K562 (cell line): ENCODE data around the gene LMAN1. TPM values are rescaled to one million over a fixed set of nuclear protein-coding genes. Genes with fewer than 3 reads are reported as not detected.

ENCODE experiments used
- ATAC-seq: fragments of 200-7000 bp; cut with Tn5 transposase; 3 replicates; pipeline ENCODE4 v1.9.1; 2020; ENCODE audit warnings: moderate library complexity
- Bru-seq: library from RNA; stranded (reverse); fragments of 400-500 nt; gene quantifications from one replicate; lab custom pipeline; 2021; lab: Mats Ljungman, UMichigan
- BruChase-seq, 2 experiments: library from RNA; stranded (reverse); fragments of 400-500 nt; gene quantifications; one replicate each; lab custom pipeline; 2021; lab: Mats Ljungman, UMichigan
- BruUV-seq: library from RNA; stranded (reverse); fragments of 400-500 nt; replicated peaks from 2 replicates; lab custom pipeline; 2021; lab: Mats Ljungman, UMichigan
- CTCF ChIA-PET: fragments of 300-600 bp; formaldehyde crosslinking; extraction: SDS; loops from one replicate; lab custom pipeline; 2021; ENCODE audit warnings: low intra/inter-chr PET ratio; lab: Yijun Ruan, JAX
- POLR2A ChIA-PET: fragments of 300-600, 350-650 bp; sonication (Branson Sonifier 250); formaldehyde crosslinking; extraction: SDS; loops from one replicate; lab custom pipeline; 2021; ENCODE audit warnings: antibody characterized with exemption, inconsistent platforms; lab: Yijun Ruan, JAX
- DNase-seq, 4 experiments: peaks; one replicate each; pipeline versions ENCODE4 v3.0.0 to v3.0.0-alpha.2; 2011 to 2018; ENCODE audit warnings: low spot score in 3 of 4, mixed read lengths in 3 of 4; ENCODE audit errors: extremely low read depth in 1 of 4
- FAIRE-seq: peaks from 2 replicates; lab custom pipeline; 2011; peaks lifted over from hg19 to GRCh38; lab: Jason Lieb, UNC
- H2AFZ ChIP-seq: 2 replicates; pipeline ENCODE4 v1.6.0; 2011; ENCODE audit warnings: low read depth, low read length, control low read depth, inconsistent platforms
- H3K27ac ChIP-seq: fragments of 200-600 bp; 3 replicates; pipeline ENCODE4 v1.8.0; 2011; ENCODE audit warnings: low read depth, mild to moderate bottlenecking, control low read depth, inconsistent platforms, low read length, moderate library complexity, mixed read lengths; ENCODE audit errors: extremely low read depth
- H3K27me3 ChIP-seq, 2 experiments: fragments of 300-600 bp in 1 of 2; 2 replicates in 1 of 2; 3 replicates in 1 of 2; pipeline versions ENCODE4 v1.6.0 to v1.8.0; 2011; ENCODE audit warnings: inconsistent platforms in 2 of 2, low read length in 2 of 2, mild to moderate bottlenecking in 1 of 2, mixed read lengths in 1 of 2, moderate library complexity in 1 of 2; ENCODE audit not compliant: control insufficient read depth in 2 of 2, insufficient read depth in 2 of 2
- H3K36me3 ChIP-seq: fragments of 300-600 bp; 3 replicates; pipeline ENCODE4 v1.8.0; 2011; ENCODE audit warnings: mild to moderate bottlenecking, low read length, inconsistent platforms; ENCODE audit not compliant: control insufficient read depth, insufficient read depth
- H3K4me1 ChIP-seq, 2 experiments: fragments of 200-600 bp in 1 of 2; replicated peaks in 1 of 2; 2 replicates in 1 of 2; 3 replicates in 1 of 2; pipeline versions ENCODE4 v1.5.1 to v1.8.0; 2011; ENCODE audit warnings: inconsistent platforms in 2 of 2, low read length in 2 of 2, mild to moderate bottlenecking in 1 of 2, mixed read lengths in 1 of 2, moderate library complexity in 1 of 2; ENCODE audit not compliant: control insufficient read depth in 2 of 2, insufficient read depth in 2 of 2
- H3K4me2 ChIP-seq: 2 replicates; pipeline ENCODE4 v1.6.1; 2011; ENCODE audit warnings: low read length, control low read depth, inconsistent platforms, mixed read lengths; ENCODE audit not compliant: insufficient read depth
- H3K4me3 ChIP-seq: fragments of 200-600 bp; sonication (generic), shearing (Covaris generic); 2 replicates; pipeline ENCODE4 v1.5.1; 2016; ENCODE audit warnings: control low read depth, inconsistent platforms
- H3K79me2 ChIP-seq: fragments of 200-600 bp; 3 replicates; pipeline ENCODE4 v1.8.0; 2011; ENCODE audit warnings: low read length, inconsistent platforms; ENCODE audit not compliant: control insufficient read depth, insufficient read depth
- H3K9ac ChIP-seq, 2 experiments: 2 replicates each; pipeline versions ENCODE4 v1.6.0 to v1.6.1; 2011; ENCODE audit warnings: low read depth in 2 of 2, low read length in 2 of 2, control low read depth in 1 of 2, inconsistent platforms in 1 of 2, mild to moderate bottlenecking in 1 of 2, mixed read lengths in 1 of 2; ENCODE audit not compliant: insufficient read depth in 1 of 2
- H3K9me1 ChIP-seq: one replicate; pipeline ENCODE4 v1.6.0; 2011; ENCODE audit warnings: inconsistent platforms, mild to moderate bottlenecking, low read length, moderate library complexity; ENCODE audit not compliant: control insufficient read depth, insufficient read depth
- H3K9me3 ChIP-seq: replicated peaks from 2 replicates; pipeline ENCODE4 v1.5.1; 2011; ENCODE audit warnings: low read depth, low read length, inconsistent platforms; ENCODE audit not compliant: control insufficient read depth, insufficient read depth
- H4K20me1 ChIP-seq: replicated peaks from 2 replicates; pipeline ENCODE4 v1.6.1; 2011; ENCODE audit warnings: low read length, inconsistent platforms, mixed read lengths; ENCODE audit not compliant: control insufficient read depth, insufficient read depth
- CBFA2T2 ChIP-seq: fragments of 450-650 bp; conservative IDR thresholded peaks from 2 replicates; pipeline ENCODE4 v1.6.1; 2017; ENCODE audit warnings: mild to moderate bottlenecking
- FIP1L1 ChIP-seq: fragments of 200-400 bp; formaldehyde crosslinking; IDR thresholded peaks from 2 replicates; pipeline ENCODE4 v1.6.1; 2018; ENCODE audit warnings: mild to moderate bottlenecking, low read depth, low read length; ENCODE audit not compliant: poor library complexity, severe bottlenecking
- RUNX1 ChIP-seq: sonication (generic); IDR thresholded peaks from 2 replicates; pipeline ENCODE4 v1.6.1; 2016; ENCODE audit warnings: antibody characterized with exemption, low read depth
- ZNF318 ChIP-seq, 2 experiments: fragments of 450-650 bp; IDR thresholded peaks; 2 replicates each; pipeline ENCODE4 v1.6.1; 2016; ENCODE audit warnings: mild to moderate bottlenecking in 2 of 2, borderline replicate concordance in 1 of 2, low read depth in 1 of 2, moderate library complexity in 1 of 2
- WGBS: fragments of 100-300 bp; shearing (Covaris generic); methylation state at CpG from one replicate; pipeline ENCODE4 v1.1.6; 2016; ENCODE audit warnings: low coverage, mixed read lengths; ENCODE audit not compliant: insufficient coverage; ENCODE audit errors: missing lambda C conversion rate; 5-methylcytosine and 5-hydroxymethylcytosine counted together
- in situ Hi-C: fragments of 300-500 bp; cut with MboI; formaldehyde crosslinking; loops from 4 replicates; pipeline ENCODE4 v1.15.0; 2018; ENCODE audit warnings: inconsistent platforms, mixed read lengths
- intact Hi-C: fragments of 100-400 bp; cut with micrococcal nuclease; formaldehyde crosslinking; loops from 2 replicates; pipeline ENCODE4 v1.14.2; 2022
- long read RNA-seq, 3 experiments: library from polyadenylated mRNA in 2 of 3; library from RNA in 1 of 3; unstranded in 2 of 3; stranded (forward) in 1 of 3; transcript quantifications; one replicate each; pipeline ENCODE4 v2.0.0, GENCODE V29; 2019 to 2022
- polyA minus RNA-seq, 3 experiments: library from RNA; depleted of rRNA, polyadenylated mRNA; stranded (reverse); fragments of >200 nt; gene quantifications; 2 replicates each; pipeline ENCODE4 v1.2.3, GENCODE V29; 2011
- polyA plus RNA-seq, 8 experiments: library from polyadenylated mRNA; depleted of rRNA in 4 of 8; stranded (reverse) in 5 of 8; unstranded in 3 of 8; fragments of >200 nt; fragmentation: Nextera tagmentation in 2 of 8; fragmentation: Illumina TruSeq in 1 of 8; extraction: Ambion mirVana in 2 of 8; extraction: Trizol in 1 of 8; gene quantifications; 2 replicates each; pipeline versions ENCODE4 v1.2.1 to v1.2.3, GENCODE V29; 2011 to 2014; ENCODE audit warnings: inconsistent platforms in 1 of 8, missing spikeins in 1 of 8
- total RNA-seq, 7 experiments: library from RNA; depleted of rRNA in 6 of 7; stranded (reverse); fragments of >200 nt in 6 of 7; fragmentation: Illumina TruSeq in 2 of 7; extraction: Trizol in 2 of 7; gene quantifications; 2 replicates each; pipeline versions ENCODE4 v1.2.1 to v1.2.3, GENCODE V29; 2011 to 2021; ENCODE audit warnings: low replicate concordance in 1 of 7

LMAN1 gene, protein sequence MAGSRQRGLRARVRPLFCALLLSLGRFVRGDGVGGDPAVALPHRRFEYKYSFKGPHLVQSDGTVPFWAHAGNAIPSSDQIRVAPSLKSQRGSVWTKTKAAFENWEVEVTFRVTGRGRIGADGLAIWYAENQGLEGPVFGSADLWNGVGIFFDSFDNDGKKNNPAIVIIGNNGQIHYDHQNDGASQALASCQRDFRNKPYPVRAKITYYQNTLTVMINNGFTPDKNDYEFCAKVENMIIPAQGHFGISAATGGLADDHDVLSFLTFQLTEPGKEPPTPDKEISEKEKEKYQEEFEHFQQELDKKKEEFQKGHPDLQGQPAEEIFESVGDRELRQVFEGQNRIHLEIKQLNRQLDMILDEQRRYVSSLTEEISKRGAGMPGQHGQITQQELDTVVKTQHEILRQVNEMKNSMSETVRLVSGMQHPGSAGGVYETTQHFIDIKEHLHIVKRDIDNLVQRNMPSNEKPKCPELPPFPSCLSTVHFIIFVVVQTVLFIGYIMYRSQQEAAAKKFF
- 76.6 and 188 TPM in 2 replicates for total RNA-seq (2011; cell fraction: chromatin; rRNA removed; ENCODE audit: low replicate concordance)
- total RNA-seq (2011; cell fraction: nucleolus; rRNA removed), result 91.2 and 110 TPM in 2 replicates
- 143 and 190 TPM in 2 replicates for total RNA-seq (2011; cell fraction: nucleoplasm; rRNA removed)
- total RNA-seq (2014; rRNA removed), result 66.8 and 70.2 TPM in 2 replicates
- 80.3 and 89.5 TPM in 2 replicates for total RNA-seq (2014; rRNA removed; fragmentation: Illumina TruSeq; extraction: Trizol)
- total RNA-seq (2015; rRNA removed; fragmentation: Illumina TruSeq; extraction: Trizol), result 79.9 and 86.2 TPM in 2 replicates
- 80.6 and 84.0 TPM in 2 replicates for total RNA-seq (2021)
- polyA plus RNA-seq (2011; rRNA removed), result 99.5 and 108 TPM in 2 replicates
- 34.9 and 48.8 TPM in 2 replicates for polyA plus RNA-seq (2011; cell fraction: cytosol; rRNA removed)
- polyA plus RNA-seq (2011; cell fraction: nucleus; rRNA removed), result 37.5 and 58.6 TPM in 2 replicates
- 54.6 and 67.9 TPM in 2 replicates for polyA plus RNA-seq (2012)
- polyA plus RNA-seq (2014; fragmentation: Illumina TruSeq; extraction: Trizol), result 57.2 and 71.2 TPM in 2 replicates
- 10 to 100 TPM; 18.8 to 30.5 TPM for polyA plus RNA-seq (2014; fragmentation: Nextera tagmentation; extraction: Ambion mirVana)
- 48.6 and 50.2 TPM in 2 replicates for polyA plus RNA-seq (2014; rRNA removed)
- 107 and 132 TPM in 2 replicates for polyA minus RNA-seq (2011; rRNA and poly(A)+ RNA removed)
- 103 and 126 TPM in 2 replicates for polyA minus RNA-seq (2011; cell fraction: cytosol; rRNA and poly(A)+ RNA removed)
- polyA minus RNA-seq (2011; cell fraction: nucleus; rRNA and poly(A)+ RNA removed), result 50.6 and 112 TPM in 2 replicates
- Bru-seq, nascent RNA, result percentile 94 among the genes with signal in this experiment
- BruChase-seq, experiment 1, labeled RNA remaining after a 2-hour chase, result percentile 96 among the genes with signal in this experiment
- percentile 96 among the genes with signal in this experiment for BruChase-seq, experiment 2, labeled RNA remaining after a 6-hour chase
- long read RNA-seq, experiment 1, full-length matches to known transcripts, result 194 of 453 reads
- long read RNA-seq, experiment 1, partial matches to known transcripts, result 224 of 453 reads
- long read RNA-seq, experiment 1, other reads (novel, unspliced or antisense), result 35 of 453 reads
- long read RNA-seq, experiment 2, full-length matches to known transcripts, result 6 of 77 reads
- long read RNA-seq, experiment 2, partial matches to known transcripts, result 3 of 77 reads
- long read RNA-seq, experiment 2, other reads (novel, unspliced or antisense), result 68 of 77 reads
- long read RNA-seq, experiment 3, full-length matches to known transcripts, result 9 of 69 reads
- long read RNA-seq, experiment 3, partial matches to known transcripts, result 60 of 69 reads
- long read RNA-seq, experiment 3, other reads (novel, unspliced or antisense), result 0 of 69 reads

- intact Hi-C loops, result no loop called here
- in situ Hi-C loops, result no loop called here
- TSS peak; percentile 93 for BruUV-seq
- H2AFZ ChIP-seq, result peak within 1 kb of the TSS; percentile 91
- H3K79me2 ChIP-seq, result peaks cover 51% of the 10 kb centered on the region
- H3K4me1 ChIP-seq, result peaks cover 0 to 7% of the 10 kb centered on the region in 2 experiments; a peak in 3 of 5 replicates
- CTCF ChIA-PET, result no interaction called here
- H3K4me2 ChIP-seq, result peak within 1 kb of the TSS; percentile 89
- no peaks in the 10 kb centered on the region for H3K9me1 ChIP-seq
- POLR2A ChIA-PET, result interaction anchor here (0.9 to 1.0 kb wide), 2 partner anchors 8 to 9 kb away, joined by 3 to 4 read pairs; no protein-coding TSS in a partner anchor
- DNase-seq (peak; percentile 92 to 95 (median 95)), ATAC-seq (peak; percentile 97), FAIRE-seq (peak; percentile 74)
- WGBS, result under 1% methylated on average over 18 of the region's 76 CpGs
- H3K36me3 ChIP-seq, result peaks cover 36% of the 10 kb centered on the region
- no peaks in the 10 kb centered on the region for H3K9me3 ChIP-seq
- H3K27me3 ChIP-seq, result no peaks in the 10 kb centered on the region
- peak within 1 kb of the TSS; percentile 69 for H3K4me3 ChIP-seq
- peak within 1 kb of the TSS; percentile 98 for H3K27ac ChIP-seq
- peak within 1 kb of the TSS; percentile 98 to 99 for H3K9ac ChIP-seq
- H4K20me1 ChIP-seq, result peaks cover 7% of the 10 kb centered on the region; the same call in 1 of the 2 replicates
- no peak for TF ChIP-seq CBFA2T2
- no peak for TF ChIP-seq RUNX1
- TF ChIP-seq FIP1L1, result no peak
- no peak for TF ChIP-seq ZNF318 (IDR thresholded peaks at IDR 0.05; ENCODE audit: borderline replicate concordance in 1 of 2, low read depth in 1 of 2)
Observed at GRCh38 chr18:59358712-59359575, at the start of gene LMAN1. Gene LMAN1 (minus strand): TSS chr18:59359265. CDS start chr18:59359244, 21 bp downstream.
